ENCODE results near the gene DLX3.
"Not testable (repeated sequence)": the region's sequence is repeated elsewhere in the genome, so short reads cannot be mapped to it uniquely, and the experiment has no call there.

The DLX3 gene

DNA sequence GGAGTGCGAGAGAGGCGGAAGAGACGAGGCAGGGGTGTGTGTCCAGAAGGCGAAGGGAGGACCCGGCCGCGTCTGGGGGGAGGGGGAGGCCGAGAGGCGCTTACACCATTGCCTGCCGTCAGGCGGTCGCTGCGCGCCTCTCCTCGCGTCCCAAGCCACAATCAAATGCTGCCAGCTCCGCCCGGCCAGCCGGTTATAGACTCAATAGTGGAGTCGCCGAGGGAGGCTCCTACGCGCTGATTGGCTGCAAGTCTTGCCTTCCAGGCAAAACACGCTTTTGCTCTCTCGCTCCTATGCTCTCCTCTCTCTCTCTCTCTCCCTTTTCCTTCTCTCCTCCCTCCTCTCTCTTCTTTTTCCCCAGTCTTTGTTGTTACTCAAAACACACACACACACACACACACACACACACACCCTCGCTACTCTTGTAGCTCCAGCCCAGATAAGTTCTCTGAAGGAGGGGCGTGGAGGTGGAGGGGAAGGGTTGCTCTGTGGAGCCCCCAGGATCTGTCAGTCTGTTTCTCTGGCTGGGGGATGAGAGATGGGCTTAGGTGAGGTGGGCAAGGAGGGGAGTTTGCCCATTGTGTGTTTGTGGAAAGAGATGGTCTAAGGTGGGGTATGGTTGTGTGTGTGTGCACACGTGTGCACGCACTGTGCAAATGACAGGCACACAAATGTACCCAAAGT, at the start of gene DLX3:
Gene DLX3 (minus strand): TSS at position 170 of the 684 bp plus-strand sequence. CDS start 226 bp downstream, outside the sequence.
- in situ Hi-C loops (cut with HindIII; ENCODE audit: low sequenced_read_pairs) = loop anchor here (5.0 kb wide), 2 partner anchors 82 to 113 kb away; no protein-coding TSS in a partner anchor

DNA sequence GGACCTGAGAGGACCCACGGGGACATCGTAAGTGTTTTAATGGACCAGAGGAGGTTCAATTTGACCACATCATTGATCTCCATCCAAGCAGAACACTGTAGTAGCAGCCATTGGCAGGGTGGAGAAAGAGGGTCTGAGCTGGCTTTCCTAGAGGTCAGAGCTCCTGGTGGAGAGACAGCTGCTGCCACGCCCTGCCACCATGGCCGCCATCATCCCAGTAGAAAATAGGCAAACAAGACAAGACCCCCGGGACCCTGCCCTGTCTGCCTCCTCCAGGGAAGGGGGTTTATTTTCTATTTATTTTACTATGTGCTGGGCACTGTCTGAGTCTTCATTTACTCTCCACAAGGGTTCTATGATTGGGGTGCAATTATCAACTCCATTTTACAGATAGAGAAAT, 49.5 kb upstream of the DLX3 start:
- in situ Hi-C loops (cut with HindIII; ENCODE audit: low sequenced_read_pairs) = no loop called here

DNA sequence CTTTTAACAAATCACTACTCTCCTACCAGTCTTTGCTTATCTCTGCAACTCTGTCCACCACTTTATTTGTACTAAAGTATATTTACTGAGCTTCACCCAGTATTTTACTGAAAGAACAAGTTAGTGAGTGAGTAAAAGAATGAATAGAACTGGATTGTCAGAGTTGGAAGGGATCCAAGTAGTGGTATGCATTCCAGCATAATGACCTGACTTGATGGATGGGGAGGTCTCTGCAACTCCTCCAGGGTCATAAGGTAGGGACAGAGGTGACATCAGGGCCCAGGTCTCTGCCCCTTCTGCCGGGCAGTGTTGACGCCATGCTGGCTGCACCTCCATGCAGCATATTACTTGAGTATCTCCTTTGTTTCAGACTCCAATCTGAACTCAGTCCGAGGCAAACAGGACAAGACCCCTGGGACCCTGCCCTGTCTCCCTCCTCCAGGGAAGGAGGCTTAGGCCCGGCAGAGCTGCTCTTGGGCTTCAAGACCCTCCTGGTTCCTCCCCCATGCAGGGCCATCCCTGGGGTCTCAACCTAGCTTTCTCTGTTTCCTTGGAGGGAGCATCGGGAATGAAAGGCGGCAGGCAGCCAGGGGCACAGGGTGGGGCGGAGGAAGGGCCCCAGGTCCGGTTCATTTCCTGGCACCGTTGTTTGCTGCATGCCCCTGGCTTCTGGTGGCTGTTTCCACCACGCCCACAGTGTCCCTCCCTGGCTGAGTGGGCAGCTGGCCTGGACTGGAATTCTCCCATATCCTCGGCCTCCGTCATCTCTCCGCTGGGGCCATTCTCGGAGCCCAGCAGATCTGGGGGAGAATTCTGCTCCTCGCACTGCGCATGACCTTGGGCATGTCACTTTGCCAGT, 48.5 kb upstream of the DLX3 start:
- in situ Hi-C loops (cut with HindIII; ENCODE audit: low sequenced_read_pairs) = no loop called here

DNA sequence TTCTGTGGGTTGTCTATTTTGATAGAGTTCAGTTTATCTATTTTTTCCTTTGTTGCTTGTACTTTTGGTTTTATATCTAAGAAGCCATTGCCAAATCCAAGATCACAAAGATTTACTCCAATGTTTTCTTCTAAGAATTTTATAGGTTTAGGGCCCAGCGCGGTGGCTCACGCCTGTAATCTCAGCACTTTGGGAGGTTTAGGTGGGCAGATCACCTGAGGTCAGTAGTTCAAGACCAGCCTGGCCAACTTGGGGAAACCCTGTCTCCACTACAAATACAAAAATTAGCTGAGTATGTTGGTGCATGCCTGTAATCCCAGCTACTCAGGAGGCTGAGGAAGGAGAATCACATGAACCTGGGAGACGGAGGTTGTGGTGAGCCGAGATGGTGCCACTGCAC, 47.2 kb upstream of the DLX3 start:
- in situ Hi-C loops (cut with HindIII; ENCODE audit: low sequenced_read_pairs) = no loop called here

DNA sequence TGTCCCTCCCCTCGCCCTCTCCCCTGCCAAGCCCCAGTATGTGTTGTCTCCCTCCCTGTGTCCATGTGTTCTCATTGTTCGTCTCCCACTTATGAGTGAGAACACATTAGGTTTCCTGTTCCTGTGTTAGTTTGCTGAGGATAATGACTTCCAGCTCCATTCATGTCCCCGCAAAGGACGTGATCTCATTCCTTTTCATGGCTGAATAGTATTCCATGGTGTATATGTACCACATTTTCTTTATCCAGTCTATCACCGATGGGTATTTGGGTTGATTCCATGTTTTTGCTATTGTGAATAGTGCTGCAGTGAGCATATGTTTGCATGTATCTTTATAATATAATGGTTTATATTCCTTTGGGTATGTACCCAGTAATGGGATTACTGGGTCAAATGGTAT, 45.5 kb upstream of the DLX3 start:
- in situ Hi-C loops (cut with HindIII; ENCODE audit: low sequenced_read_pairs) = not testable (repeated sequence)

DNA sequence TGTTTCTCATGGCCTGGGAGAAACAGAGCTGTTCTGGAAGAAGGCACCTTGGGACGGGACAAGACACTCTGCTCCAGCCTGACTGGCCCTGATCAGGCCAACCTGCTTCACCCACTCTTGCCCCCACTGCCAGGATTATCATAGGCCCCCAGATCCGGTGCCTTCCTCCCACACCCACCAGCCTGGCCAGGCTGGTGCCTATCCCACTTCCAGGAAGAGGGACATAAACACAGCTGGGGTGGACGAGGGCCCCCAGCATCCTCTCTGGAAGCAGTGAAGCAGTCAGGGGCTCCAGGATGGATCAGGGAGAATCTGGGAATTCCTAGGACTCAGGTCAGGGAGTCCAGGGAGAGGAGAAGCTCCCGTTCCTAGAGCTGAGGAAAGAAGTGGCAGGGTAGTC, 44.0 kb upstream of the DLX3 start:
- in situ Hi-C loops (cut with HindIII; ENCODE audit: low sequenced_read_pairs) = no loop called here

DNA sequence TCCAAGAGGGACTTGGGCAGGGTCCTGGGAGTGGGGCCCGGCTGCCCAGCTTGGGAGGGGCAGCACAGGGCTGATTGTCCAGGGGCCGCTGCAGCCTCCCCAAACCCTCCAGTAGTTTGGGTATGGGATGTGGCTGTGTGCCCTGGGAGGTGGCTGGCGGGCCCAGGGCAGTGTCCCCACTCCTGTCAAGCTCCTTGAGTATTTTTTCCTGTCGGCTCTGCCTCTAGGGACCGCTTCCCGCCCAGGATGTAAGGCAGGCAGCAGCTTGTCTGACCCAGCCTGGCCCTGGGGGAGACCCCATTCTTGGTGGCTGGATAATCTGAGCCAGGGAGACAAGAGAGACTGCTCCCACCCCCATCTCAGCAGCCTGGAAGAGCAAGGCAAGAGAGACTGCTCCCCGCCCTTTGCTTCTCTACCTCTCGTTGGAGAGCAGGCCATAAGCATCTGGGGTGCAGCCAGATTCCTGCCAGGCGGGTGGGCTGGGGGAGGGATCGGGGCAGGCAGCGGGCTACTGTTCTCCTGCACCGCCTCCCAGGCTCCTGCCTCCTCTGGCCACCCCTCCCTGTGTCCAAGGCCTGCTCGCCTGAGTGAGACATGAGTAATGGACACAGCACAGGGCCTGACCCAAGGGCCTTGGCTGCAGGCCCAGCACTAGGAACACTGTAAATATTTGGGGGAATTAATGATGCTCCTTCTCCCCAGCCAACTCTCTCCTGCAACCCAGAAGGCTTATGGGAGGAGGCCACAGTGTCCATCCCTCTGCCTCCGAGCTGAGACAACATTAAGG, 42.5 kb upstream of the DLX3 start:
- in situ Hi-C loops (cut with HindIII; ENCODE audit: low sequenced_read_pairs) = no loop called here

DNA sequence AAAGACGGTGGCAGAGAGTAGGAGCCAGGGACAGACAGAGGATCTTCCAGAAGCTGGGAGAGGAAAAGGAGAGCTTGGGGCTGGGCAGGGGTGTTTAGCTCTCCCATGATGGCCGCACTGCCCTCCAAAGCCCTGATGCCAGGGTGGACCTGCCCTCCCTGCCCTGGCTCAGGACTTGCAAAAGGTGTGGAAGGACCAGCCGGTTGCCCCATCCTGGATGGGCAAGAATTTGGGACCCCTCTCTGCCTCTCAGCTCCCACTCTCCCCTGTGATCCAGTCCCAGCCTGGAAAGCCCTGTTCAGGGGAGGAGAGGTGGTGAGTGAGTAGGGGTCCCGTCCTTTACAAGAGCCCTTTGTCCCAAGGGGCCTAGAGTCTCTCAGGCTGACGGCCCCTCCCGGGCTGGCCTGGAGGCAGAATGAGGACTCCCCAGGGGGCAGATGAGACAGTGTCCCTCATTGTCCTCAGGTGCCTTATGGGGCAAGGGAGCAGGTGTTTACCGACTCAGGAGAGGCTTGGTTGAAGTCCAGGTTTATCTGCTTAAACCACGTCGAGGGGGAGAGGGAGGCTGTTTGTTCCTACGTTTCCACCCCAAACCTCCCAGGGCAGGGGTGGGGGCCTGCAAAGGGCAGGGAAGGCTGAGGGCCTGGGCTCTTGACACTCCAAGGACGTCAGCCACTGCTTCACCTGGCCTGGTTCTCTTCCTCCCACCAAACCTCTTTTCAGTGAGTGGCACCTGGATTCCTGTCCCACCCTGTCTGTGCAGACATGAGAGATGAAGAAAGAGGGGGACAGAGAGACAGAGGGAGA, 41.6 kb upstream of the DLX3 start:
- in situ Hi-C loops (cut with HindIII; ENCODE audit: low sequenced_read_pairs) = no loop called here

DNA sequence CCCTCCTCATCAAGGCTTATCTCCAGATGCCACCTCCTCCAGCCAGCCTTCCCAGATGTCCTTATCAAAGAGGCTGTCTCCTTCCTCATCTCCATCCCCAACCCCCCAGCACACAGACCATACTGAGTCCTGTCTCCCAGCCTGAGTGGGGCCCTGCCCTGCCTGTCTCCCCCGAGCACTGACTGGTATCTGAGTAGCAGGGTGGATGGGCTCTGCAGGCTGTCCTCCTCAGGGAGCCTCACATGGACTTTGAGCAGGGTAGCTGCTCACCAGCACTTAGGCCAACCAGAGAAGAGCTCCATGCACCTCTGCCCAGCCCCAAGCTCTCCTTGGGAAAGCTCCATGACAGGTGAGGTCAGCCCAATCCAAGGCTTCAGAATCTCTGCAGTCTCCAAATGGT, 40.9 kb upstream of the DLX3 start:
- in situ Hi-C loops (cut with HindIII; ENCODE audit: low sequenced_read_pairs) = no loop called here

DNA sequence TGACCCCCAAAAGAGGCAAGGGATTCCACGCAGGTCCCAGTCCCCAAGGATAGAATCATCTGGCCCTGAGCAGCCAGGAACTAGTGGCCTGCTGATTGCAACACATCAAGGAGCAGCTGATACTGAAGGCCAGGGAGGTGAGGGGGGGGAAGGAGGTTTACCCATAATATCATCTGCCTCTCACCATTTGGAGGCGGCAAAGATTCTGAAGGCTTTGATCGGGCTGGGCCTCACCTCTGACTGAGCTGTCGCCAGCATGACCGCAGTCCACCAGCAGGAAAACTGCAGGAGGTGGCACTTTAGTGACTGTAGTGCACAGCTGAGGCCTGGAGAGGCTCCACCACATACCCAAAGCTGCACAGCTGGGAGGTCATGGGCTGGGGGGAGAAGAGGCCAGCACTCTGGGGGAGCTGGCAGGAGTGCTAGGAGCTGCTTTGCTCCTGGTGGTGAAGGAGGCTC, 40.4 kb upstream of the DLX3 start:
- in situ Hi-C loops (cut with HindIII; ENCODE audit: low sequenced_read_pairs) = no loop called here

DNA sequence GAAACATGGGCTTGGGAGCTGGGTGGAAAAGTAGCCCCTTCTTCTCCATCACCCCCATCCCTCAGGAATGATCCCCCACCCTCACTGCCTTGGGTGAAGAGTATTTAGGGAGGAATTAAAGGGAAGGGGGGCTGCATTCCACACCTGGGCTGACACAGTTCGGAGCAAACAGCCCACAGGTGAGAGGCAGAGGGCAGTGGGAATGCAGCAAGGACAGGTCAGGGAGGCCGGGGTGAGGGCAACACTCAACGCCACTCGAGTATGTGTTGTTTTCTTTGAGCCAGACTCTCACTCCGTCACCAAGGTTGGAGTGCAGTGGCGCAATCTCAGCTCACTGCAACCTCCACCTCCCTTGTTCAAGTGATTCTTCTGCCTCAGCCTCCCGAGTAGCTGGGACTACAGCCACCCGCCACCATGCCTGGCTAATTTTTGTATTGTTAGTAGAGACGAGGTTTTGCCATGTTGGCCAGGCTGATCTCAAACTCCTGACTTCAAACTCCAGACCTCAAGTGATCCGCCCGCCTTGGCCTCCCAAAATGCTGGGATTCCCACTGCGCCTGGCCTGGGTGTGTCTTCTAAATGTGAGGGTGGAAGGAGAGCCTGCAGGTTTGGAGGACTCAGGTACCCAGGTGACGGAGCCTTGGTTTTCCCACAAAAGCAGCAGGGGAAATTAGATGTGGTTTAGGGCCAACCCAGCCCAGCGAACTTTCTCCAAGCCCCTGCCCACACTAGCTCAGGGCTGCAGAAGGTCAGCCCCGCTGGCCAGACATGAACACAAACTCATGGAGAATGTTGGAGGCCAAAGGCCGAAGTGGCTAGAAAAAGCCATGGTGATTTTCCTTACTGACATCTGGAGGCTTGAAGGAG, 39.7 kb upstream of the DLX3 start:
- in situ Hi-C loops (cut with HindIII; ENCODE audit: low sequenced_read_pairs) = no loop called here

DNA sequence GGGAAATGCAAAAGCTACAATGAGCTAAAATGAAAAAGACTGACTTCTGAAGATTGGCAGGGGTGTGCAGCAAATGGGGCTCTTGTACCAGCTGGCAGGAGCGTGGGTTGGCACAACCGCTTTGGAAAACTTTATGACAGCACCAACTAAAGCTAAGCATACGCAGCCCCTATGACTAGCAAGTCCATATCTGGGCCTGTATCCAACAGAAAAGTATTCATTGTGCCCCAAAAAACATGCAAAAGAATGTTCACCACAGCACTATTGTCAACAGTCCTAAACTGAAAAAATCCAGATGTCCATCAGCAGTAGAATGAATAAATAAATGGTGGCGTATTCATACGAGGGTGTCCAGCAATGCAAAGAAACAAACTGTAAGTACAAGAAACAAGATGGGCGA, 38.3 kb upstream of the DLX3 start:
- in situ Hi-C loops (cut with HindIII; ENCODE audit: low sequenced_read_pairs) = no loop called here

DNA sequence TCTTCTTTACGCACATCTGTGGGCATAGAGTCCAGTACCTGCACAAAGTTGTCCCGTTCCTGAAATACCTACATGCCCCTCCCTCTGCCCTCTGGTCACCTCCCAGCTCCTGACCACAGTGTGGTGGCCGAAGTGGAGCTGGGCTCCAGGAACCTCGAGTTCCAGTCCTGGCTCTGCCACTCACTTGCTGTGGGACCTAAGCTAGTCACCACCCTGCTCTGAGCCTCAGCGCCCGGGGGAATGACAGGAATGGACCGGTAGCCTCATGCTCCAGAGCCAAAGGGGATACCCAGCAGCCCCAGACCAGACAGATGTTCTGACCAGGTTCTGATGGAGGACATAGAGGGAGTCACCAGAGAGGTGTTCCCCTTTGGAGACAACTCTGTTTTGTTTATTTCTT, 34.2 kb upstream of the DLX3 start:
- in situ Hi-C loops (cut with HindIII; ENCODE audit: low sequenced_read_pairs) = no loop called here

DNA sequence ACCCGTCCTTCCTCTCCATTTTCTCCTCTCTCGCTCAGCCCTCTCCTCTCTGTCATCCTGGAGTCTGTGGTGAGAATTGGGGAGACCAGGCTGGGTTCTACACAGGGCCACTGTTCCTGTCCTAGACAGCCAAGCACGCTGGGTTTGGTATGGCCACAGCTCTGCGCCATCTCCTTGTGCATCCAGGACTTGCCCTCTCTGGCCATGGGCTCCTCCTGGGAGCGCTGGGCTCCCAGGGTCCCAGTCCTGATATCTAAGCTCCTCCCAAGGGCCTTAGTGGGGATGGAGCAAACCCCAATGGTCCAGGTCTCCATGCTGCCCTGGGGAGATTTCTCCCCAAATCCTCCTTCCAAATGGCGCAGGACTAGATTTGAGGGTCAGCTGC, 33.7 kb upstream of the DLX3 start:
- in situ Hi-C loops (cut with HindIII; ENCODE audit: low sequenced_read_pairs) = no loop called here

DNA sequence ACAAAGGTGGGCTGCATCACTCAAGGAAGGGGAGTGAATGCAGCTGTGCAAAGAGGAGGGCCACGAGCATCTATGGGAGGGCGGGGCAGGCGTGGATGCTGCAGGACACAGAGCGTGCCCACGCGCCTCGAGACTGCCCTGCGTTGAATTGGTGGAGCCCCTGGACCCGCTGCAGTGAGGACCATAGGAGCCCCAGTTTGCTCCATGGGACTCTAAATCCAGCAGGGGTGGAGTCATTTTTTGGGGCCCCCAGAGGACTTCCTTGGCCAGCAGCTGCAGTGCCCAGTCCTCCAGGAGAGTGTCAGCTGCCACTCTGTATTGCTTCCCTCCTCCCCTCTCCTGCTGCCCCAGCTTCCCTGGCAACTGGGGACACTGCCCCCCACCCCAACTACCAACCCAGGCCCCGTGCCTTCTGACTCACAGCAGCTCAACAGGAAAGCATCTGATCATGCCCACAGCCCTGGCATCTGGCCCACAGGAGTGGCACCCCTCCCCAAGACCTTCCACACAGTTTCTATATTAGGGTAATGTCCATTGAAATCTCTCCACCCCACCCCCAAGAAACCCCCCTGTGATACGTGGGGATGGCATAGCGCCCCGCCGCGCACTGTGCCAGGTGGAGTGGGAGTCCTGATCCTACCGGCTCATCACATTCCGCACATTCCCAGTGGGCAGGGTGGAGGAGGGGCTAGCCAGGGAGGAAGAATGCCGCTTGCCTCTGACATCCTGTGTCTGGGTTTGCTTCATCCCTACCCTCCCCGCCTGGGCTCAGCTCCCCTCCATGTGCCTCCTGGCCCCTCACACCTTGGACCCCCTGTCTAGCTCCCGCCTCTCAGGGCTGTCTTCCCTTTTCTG, 33.1 kb upstream of the DLX3 start:
- in situ Hi-C loops (cut with HindIII; ENCODE audit: low sequenced_read_pairs) = no loop called here

DNA sequence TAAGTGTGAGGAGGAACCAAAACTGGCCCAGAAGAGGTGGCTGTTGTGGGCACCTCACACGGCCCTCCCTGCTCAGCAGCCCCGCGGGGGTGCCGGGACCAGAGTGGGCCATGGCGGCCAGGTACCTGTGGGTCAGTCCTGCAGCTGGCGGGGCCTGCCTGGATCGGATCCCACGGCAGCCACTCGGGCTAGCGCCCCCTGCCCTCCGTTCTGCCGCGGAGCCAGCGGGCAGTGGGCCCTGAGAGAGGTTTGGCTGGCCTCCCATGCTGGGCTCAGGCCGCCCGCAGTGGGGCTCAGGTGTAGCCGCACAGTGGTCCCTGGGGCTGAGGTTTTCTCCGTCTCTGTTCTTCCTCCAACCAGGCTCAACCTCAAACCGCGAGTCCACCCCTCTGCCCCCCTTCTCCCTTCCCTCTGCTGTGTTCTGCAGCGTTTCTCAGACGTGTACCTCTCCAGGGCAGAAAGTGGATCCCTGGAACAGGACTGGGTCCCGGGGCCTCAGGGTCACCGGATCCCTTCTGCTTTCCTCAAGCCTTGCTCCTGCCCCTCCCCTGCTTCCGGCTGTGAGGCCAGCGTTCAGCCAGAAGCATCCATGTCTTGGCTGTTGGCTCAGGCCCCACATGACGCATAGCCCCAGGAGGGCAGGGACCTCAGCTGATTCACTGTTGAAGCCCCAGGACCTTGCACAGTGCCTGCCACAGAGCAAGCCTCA, 32.3 kb upstream of the DLX3 start:
- in situ Hi-C loops (cut with HindIII; ENCODE audit: low sequenced_read_pairs) = no loop called here

DNA sequence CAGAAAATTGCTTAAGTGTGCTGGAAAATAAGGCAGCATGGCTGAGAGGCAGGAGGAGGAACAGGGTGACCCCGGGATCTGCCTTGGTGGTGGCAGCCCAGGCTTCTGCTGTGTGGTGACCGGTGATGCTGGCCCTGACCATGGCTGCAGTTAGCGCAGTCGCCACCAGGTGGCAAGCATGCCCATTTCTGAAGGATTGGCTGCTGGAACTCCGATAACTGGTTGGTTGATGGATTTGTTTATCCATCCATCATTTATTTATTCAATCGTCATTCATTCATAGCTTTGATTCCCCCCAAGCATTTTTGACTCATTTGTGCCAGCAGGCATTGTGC, 31.8 kb upstream of the DLX3 start:
- in situ Hi-C loops (cut with HindIII; ENCODE audit: low sequenced_read_pairs) = no loop called here

DNA sequence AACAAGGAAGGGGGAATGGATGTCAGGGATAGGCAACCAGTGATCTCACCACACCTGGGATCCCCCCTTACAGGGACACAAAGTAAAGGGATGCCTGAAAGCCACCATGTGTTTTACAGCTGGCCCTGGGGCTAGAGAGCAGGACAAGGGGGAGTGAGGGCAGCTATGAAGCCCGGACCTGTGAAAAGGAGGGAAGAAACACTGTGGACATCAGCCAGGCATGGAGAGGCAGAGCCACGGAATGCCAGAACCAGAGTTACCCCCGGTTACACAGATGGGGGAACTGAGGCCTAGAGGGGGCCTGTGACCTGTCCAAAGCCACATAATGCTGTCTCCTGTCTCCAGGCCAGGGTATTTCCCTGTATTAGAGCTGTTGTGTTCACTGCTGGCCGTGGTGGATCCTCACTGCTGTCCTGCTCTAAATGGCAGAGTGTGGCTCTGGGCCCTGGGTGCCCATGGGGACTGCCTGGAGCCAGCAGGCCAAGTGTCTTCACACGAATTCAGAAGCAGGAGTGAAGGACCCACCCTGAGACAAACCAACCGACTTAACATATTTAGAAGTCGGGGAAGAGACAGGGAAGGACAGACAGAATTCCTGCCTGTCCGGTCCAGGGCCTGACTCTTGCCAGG, 31.1 kb upstream of the DLX3 start:
- in situ Hi-C loops (cut with HindIII; ENCODE audit: low sequenced_read_pairs) = no loop called here

Data from DLD1 (cell line).